ENCODE measurements around the gene TYMP.
"Not testable (repeated sequence)": the region's sequence is repeated elsewhere in the genome, so short reads cannot be mapped to it uniquely, and the experiment has no call there.

The TYMP gene

GRCh38 chr22:50537765-50538164 is 8.0 kb upstream of the TYMP start:
- no peak for DNase-seq (ENCODE audit: low spot score)

GRCh38 chr22:50536226-50536625 is 6.4 kb upstream of the TYMP start:
- DNase-seq (ENCODE audit: low spot score): no peak

- DNase-seq (ENCODE audit: low spot score): no peak
Measured at GRCh38 chr22:50535113-50535512, 5.3 kb upstream of the TYMP start.

- DNase-seq (ENCODE audit: low spot score): not testable (repeated sequence)
Measured at GRCh38 chr22:50533856-50534711, 4.3 kb upstream of the TYMP start.

GRCh38 chr22:50532824-50533796 is 3.3 kb upstream of the TYMP start:
- DNase-seq (ENCODE audit: low spot score): no peak

- DNase-seq (ENCODE audit: low spot score): peak; percentile 33
Measured at GRCh38 chr22:50531962-50532674, 2.3 kb upstream of the TYMP start.

GRCh38 chr22:50531546-50531961 is 1.7 kb upstream of the TYMP start:
- DNase-seq (ENCODE audit: low spot score): no peak

- DNase-seq (ENCODE audit: low spot score): peak; percentile 29
Measured at GRCh38 chr22:50530877-50531545, 1.2 kb upstream of the TYMP start.

- DNase-seq (ENCODE audit: low spot score): no peak
Measured at GRCh38 chr22:50530580-50530876, 716 bp upstream of the TYMP start.

- no peak for DNase-seq (ENCODE audit: low spot score)
Measured at GRCh38 chr22:50529416-50529896, 356 bp downstream of the TYMP start.

- DNase-seq (ENCODE audit: low spot score): no peak
Measured at GRCh38 chr22:50528682-50529415, 963 bp downstream of the TYMP start.

- DNase-seq (ENCODE audit: low spot score): no peak
Measured at GRCh38 chr22:50527921-50528681, 1.7 kb downstream of the TYMP start.

GRCh38 chr22:50526834-50527801 is 2.7 kb downstream of the TYMP start:
- DNase-seq (ENCODE audit: low spot score): peak; percentile 30

- DNase-seq (ENCODE audit: low spot score): peak; percentile 62
Measured at GRCh38 chr22:50526108-50526833, 3.5 kb downstream of the TYMP start.

GRCh38 chr22:50525858-50526107 is 4.0 kb downstream of the TYMP start:
- DNase-seq (ENCODE audit: low spot score): no peak

- peak; percentile 95 for DNase-seq (ENCODE audit: low spot score)
Measured at GRCh38 chr22:50525104-50525857, 4.5 kb downstream of the TYMP start, which contains the start of gene SCO2. Gene SCO2 (minus strand): TSS chr22:50525598. CDS start chr22:50524411, 1,187 bp downstream.

- peak; percentile 23 for DNase-seq (ENCODE audit: low spot score)
Measured at GRCh38 chr22:50524676-50525103, 5.1 kb downstream of the TYMP start.
